Colonic mucosa (tissue), 4 donors: ENCODE results near the gene KBTBD2. TPM values are rescaled to one million over a fixed set of nuclear protein-coding genes. Genes with fewer than 3 reads are reported as not detected.
"Not testable (repeated sequence)": the region's sequence is repeated elsewhere in the genome, so short reads cannot be mapped to it uniquely, and the experiment has no call there.

Experiments
- DNase-seq: peaks from one replicate; pipeline ENCODE4 v3.0.0-alpha.2; 2020
- H3K27ac ChIP-seq: fragments of 200-600 bp; one replicate; pipeline ENCODE4 v1.8.0; 2021
- H3K27me3 ChIP-seq: fragments of 200-600 bp; one replicate; pipeline ENCODE4 v1.8.0; 2021
- H3K36me3 ChIP-seq: fragments of 200-600 bp; one replicate; pipeline ENCODE4 v1.8.0; 2021
- H3K4me1 ChIP-seq: fragments of 200-600 bp; one replicate; pipeline ENCODE4 v1.8.0; 2021; ENCODE audit warnings: mild to moderate bottlenecking
- H3K4me3 ChIP-seq: fragments of 200-600 bp; one replicate; pipeline ENCODE4 v1.8.0; 2021
- H3K9ac ChIP-seq, 2 donors: one replicate each; pipeline ENCODE4 v1.7.0; 2013; ENCODE audit warnings: control low read depth in 2 of 2, low read depth in 2 of 2, low read length in 2 of 2
- H3K9me3 ChIP-seq: fragments of 200-600 bp; one replicate; pipeline ENCODE4 v1.8.0; 2021
- intact Hi-C: fragments of 100-400 bp; cut with DNase I; formaldehyde crosslinking; loops from one replicate; pipeline ENCODE4 v1.14.1; 2022
- total RNA-seq, 2 donors: library from RNA; stranded (reverse); fragmentation: NEBNext Ultra II Directional in 1 of 2; extraction: Animal tissue kit (Norgen Biotek cat#: 25700) in 1 of 2; gene quantifications; one replicate each; pipeline ENCODE4 v1.2.1, GENCODE V29; 2021
- TF ChIP-seq, protein P1 (sequence below): fragments of 200-600 bp; IDR thresholded peaks from one replicate; pipeline ENCODE4 v1.8.0; 2022; ENCODE audit warnings: antibody characterized with exemption, mild to moderate bottlenecking
- donor health status: healthy.
- donor health status: DM: no; HTN: no; CAD: no.
- donor health status: DM: no; HTN: no; CAD: no.

The KBTBD2 gene
- total RNA-seq, 2 donors from 2014 or later: 18.2 to 33.0 TPM

- TF ChIP-seq, protein P1, sequence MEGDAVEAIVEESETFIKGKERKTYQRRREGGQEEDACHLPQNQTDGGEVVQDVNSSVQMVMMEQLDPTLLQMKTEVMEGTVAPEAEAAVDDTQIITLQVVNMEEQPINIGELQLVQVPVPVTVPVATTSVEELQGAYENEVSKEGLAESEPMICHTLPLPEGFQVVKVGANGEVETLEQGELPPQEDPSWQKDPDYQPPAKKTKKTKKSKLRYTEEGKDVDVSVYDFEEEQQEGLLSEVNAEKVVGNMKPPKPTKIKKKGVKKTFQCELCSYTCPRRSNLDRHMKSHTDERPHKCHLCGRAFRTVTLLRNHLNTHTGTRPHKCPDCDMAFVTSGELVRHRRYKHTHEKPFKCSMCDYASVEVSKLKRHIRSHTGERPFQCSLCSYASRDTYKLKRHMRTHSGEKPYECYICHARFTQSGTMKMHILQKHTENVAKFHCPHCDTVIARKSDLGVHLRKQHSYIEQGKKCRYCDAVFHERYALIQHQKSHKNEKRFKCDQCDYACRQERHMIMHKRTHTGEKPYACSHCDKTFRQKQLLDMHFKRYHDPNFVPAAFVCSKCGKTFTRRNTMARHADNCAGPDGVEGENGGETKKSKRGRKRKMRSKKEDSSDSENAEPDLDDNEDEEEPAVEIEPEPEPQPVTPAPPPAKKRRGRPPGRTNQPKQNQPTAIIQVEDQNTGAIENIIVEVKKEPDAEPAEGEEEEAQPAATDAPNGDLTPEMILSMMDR: no peak
- H3K9me3 ChIP-seq: no peaks in the 10 kb centered on the region
- H3K27me3 ChIP-seq: no peaks in the 10 kb centered on the region
- no peak for DNase-seq
- no peak overlapping the region for H3K9ac ChIP-seq
- no peak overlapping the region for H3K4me3 ChIP-seq
- no peak overlapping the region for H3K27ac ChIP-seq
- H3K36me3 ChIP-seq: no peaks in the 10 kb centered on the region
- H3K4me1 ChIP-seq: no peaks in the 10 kb centered on the region
- intact Hi-C loops: no loop called here
Observed at GRCh38 chr7:32900433-32900995, 9.0 kb upstream of the KBTBD2 start.

DNA sequence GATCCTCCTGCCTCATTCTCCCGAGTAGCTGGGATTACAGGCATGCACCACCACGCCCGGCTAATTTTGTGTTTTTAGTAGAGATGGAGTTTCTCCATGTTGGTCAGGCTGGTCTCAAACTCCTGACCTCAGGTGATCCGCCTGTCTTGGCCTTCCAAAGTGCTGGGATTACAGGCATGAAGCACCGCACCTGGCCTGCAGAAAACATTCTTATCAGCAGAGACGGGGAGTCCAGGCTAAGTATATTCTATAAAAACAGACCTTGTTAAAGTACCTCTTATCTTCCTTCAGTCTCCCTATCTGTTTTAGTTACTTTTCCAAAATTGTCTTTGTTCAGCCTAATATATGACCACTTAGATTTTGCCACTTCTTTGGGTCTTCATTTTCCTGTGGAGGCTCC, 5.8 kb upstream of the KBTBD2 start:
- not testable (repeated sequence) for H3K4me3 ChIP-seq, H3K4me1 ChIP-seq, H3K27ac ChIP-seq, DNase-seq, H3K9ac ChIP-seq, H3K27me3 ChIP-seq, H3K9me3 ChIP-seq, H3K36me3 ChIP-seq
- intact Hi-C loops: loop anchor here (5.0 kb wide), 1 partner anchor 40 kb away; no protein-coding TSS in a partner anchor

DNA sequence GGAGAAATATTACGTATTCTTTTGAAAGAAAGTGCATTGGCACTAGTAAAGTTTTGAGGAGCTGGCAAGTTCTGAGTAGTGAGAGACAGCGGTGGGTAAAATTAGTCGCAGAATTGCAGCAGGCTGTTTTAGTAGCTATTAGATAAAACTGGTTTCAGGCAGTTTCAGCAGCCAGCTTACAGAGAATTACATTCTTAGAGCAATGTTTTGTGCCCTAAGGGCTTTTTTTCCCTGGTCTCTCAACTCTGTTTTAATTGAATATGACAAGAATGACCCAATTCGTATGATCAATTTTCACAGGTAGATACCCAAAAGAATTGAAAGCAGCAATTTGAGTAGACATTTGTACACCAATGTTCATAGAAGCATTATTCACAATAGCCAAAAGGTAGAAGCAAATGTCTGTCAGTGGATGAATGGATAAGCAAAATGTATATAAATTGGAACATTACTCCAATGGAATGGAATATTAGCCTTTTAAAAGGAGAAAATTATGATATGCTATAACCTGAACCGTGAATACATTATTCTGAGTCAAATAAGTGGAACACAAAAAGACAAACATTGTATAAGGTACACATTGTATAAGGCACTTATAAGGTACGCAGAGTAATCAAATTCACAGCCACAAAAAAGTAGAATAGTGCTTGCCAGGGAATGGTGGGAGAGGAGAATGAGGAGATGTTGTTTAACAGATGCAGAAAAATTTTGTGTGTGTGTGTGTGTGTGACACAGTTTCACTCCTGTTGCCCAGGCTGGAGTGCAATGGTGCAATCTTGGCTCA, 5.2 kb upstream of the KBTBD2 start:
- Histone ChIP-seq H3K27me3 (no peaks in the 10 kb centered on the region), H3K36me3 (no peaks in the 10 kb centered on the region), H3K4me1 (peaks cover 6% of the 10 kb centered on the region), H3K9ac (no peak overlapping the region), H3K9me3 (no peaks in the 10 kb centered on the region), H3K4me3 (no peak overlapping the region), H3K27ac (no peak overlapping the region)
- no peak for DNase-seq
- TF ChIP-seq, protein P1: no peak
- intact Hi-C loops: loop anchor here (5.0 kb wide), 1 partner anchor 41 kb away; no protein-coding TSS in a partner anchor

- TF ChIP-seq, protein P1: no peak
- no peaks in the 10 kb centered on the region for H3K9me3 ChIP-seq
- H3K27me3 ChIP-seq: no peaks in the 10 kb centered on the region
- DNase-seq: no peak
- H3K4me3 ChIP-seq: no peak overlapping the region
- no peak overlapping the region for H3K27ac ChIP-seq
- intact Hi-C loops: no loop called here
- H3K9ac ChIP-seq: no peak overlapping the region
- H3K4me1 ChIP-seq: peaks cover 6% of the 10 kb centered on the region
- H3K36me3 ChIP-seq: no peaks in the 10 kb centered on the region
Observed at GRCh38 chr7:32894171-32894570, 2.6 kb upstream of the KBTBD2 start.

GRCh38 chr7:32893722-32894121, 2.2 kb upstream of the KBTBD2 start:
- peaks cover 6% of the 10 kb centered on the region for H3K4me1 ChIP-seq
- H3K9ac ChIP-seq: no peak overlapping the region
- no peaks in the 10 kb centered on the region for H3K27me3 ChIP-seq
- H3K36me3 ChIP-seq: no peaks in the 10 kb centered on the region
- TF ChIP-seq, protein P1: no peak
- H3K9me3 ChIP-seq: no peaks in the 10 kb centered on the region
- no peak overlapping the region for H3K27ac ChIP-seq
- intact Hi-C loops: no loop called here
- H3K4me3 ChIP-seq: no peak overlapping the region
- no peak for DNase-seq

DNA sequence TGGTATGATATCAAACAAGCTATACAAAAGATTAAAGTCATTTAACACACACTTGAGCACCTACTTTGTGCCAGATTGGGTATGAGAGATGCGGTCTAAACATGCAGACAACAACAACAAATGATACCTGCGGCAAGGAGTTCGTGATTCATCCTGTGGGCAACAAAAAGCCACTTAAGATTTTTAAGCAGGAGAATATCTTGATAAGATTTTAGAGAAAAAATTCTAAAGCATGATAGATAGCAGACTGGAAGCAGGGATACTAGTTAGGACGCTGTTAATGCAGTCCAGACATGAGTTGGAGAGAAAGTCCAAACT, 1.6 kb upstream of the KBTBD2 start:
- no peaks in the 10 kb centered on the region for H3K36me3 ChIP-seq
- no peaks in the 10 kb centered on the region for H3K9me3 ChIP-seq
- H3K27me3 ChIP-seq: no peaks in the 10 kb centered on the region
- H3K27ac ChIP-seq: peak overlapping the region; percentile 99
- H3K9ac ChIP-seq: peak overlapping the region in 1 of 2 donors; percentile 85
- no peak overlapping the region for H3K4me3 ChIP-seq
- intact Hi-C loops: no loop called here
- H3K4me1 ChIP-seq: peaks cover 6% of the 10 kb centered on the region
- DNase-seq: no peak
- TF ChIP-seq, protein P1: no peak
